Raji (cell line): ENCODE data around the gene HRH2.

ENCODE experiments used
- POLR2A ChIP-seq: IDR thresholded peaks from 2 replicates; pipeline ENCODE4 v1.6.1; 2011; ENCODE audit warnings: low read depth, low read length, control low read depth; ENCODE audit not compliant: insufficient read depth

The HRH2 gene

DNA sequence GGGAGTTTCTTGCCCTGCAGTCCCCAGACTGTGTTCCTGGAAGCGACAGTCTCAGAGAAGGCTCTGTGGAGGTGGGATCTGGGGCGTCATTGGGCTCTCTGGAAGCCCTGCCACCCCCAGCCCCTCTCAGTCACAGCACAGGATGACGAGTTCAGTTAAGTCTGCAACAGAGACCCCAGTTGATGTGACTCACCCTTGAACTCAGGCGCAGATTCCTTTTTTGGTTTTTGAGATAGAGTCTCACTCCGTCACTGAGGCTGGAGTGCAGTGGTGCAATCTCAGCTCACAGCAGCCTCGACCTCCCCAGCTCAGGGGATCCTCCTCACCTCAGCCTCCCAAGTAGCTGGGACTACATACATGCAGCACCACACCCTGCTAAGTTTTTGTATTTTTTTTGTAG is 8.3 kb downstream of the HRH2 start:
- TF ChIP-seq POLR2A: no peak

DNA sequence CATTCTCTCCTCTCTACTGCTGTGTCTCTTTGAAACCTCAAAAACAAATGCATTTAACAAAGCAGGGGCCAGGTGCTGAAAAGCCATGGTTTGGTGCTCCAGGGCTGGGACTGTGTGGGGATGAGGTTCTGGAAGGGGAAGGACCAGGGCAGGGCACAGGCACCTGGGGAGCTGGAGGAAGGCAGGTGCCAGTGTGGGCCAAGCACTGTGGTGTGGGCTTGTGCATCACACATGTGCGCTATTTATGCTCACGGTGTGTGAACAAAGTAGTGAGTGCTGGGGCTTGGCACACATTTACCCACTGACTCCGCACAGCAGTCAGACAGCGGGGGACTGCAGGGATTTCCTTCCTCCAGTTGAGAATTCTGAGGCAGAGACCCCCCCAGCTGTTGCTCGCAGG is 10.1 kb downstream of the HRH2 start:
- TF ChIP-seq POLR2A: no peak

DNA sequence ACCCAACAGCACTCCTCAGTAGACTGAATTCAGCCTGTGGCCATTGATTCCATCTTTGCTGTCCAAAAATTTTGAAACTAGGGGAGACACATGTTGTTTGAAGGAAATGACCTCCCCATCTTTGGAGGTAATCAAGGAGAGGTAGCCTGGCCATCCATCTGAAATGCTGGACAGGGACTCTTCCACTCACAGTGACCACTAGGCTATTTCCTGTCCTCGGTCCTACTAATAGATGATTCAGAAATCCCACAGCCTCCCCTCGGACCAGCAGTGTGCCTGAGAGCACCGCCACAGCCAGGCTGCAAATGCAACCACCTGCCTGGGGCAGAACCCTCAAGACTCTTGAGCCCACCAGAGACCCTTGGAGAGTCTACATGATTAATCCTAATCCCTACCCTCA is 12.5 kb downstream of the HRH2 start:
- no peak for TF ChIP-seq POLR2A

DNA sequence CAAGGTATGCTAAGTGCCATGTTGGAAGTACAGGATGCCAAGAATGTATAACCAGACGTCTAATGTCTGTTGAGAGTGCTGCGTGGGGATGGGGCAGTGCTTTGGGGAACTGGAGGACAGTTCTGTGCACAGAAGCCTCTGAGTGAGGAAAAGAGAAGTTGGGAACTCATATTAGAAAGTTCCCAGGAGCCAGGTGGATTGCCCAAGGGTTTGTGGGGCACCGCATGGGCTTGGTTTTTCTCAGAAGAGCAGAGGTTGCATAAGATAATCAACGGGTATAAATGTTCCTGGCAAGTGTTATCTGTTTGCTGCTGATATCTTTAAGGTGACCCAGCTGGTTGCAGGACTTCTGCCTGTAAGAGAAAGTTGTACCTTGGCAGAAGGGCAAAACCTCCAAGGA is 13.1 kb downstream of the HRH2 start:
- no peak for TF ChIP-seq POLR2A

DNA sequence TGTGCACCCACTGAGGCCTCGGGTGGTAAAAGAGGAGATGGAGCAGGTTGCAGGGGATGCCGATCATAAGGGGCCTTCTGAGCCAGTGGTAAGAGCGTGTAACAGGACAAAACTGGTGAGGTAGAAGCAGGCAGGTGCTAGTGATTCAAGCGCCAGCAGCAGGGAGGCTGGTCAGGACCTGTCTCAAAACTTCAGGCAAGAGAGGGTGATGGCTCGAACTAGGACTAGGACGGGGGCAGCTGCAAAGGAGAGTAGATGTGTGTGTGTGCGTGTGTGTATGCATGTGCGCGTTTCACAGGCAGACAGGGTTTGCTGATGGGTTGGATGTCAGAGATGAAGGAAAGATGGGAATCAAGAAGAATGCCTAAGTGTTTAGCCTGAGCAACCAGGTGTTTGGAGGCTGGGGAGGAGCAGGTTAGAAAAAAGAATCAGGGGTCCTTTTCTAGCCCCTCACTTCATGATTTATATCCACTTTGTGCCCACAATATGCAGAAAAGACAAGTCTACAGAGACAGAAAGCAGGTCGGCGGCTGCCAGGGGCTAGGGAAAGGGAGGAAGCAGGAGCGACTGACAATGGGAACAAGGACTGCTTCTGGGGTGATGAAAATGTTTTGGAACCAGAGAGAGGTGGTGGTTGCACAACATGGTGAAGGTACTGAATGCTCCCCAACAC is 15.2 kb downstream of the HRH2 start:
- no peak for TF ChIP-seq POLR2A

DNA sequence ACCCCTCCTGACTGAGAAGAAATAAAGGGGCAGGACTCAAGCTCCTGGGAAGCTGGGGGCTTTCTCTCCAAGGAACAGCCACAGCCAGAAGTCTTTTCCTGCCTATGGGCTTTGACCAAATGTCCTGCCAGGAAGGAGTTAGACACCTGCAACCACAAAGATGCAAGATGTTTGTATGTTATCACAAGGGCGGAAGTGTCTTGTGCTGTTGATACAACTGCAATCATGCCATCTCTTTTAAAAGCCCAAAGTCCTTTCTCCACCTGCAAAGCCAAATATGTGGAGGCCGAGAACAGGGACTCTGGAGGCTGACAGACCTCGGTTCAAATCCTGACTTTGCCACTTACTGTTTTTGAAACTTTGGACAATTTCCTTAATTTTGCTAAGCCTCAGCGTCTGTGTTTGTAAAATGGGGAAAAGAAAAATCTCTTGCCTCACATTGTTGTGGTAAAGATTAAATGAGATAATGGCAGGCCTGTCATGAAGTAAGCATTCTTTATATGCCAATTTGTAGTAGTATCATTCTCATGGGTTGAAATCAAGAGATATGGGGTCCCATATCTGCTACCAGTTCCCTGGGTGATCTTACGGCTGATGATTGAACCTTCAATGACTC is 17.0 kb downstream of the HRH2 start:
- no peak for TF ChIP-seq POLR2A

DNA sequence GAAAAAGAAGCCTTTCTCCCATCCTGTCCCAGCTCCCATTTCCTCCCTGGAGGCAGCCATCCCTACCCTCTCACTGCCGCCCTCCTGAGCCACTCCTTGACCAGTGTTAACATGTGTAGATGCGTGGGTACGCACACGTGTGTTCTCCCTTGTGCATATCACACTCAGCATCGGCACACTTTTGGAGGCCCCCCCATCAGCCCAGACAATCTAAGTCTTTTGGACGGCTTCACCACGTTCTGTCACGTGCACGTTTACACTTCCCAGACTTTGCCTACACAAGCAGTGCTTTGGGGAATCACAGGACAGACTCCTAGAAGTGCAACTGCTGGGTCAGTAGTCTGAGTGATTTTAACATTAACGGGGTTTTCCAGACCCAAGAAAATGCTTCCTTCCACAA is 18.0 kb downstream of the HRH2 start:
- TF ChIP-seq POLR2A: no peak

DNA sequence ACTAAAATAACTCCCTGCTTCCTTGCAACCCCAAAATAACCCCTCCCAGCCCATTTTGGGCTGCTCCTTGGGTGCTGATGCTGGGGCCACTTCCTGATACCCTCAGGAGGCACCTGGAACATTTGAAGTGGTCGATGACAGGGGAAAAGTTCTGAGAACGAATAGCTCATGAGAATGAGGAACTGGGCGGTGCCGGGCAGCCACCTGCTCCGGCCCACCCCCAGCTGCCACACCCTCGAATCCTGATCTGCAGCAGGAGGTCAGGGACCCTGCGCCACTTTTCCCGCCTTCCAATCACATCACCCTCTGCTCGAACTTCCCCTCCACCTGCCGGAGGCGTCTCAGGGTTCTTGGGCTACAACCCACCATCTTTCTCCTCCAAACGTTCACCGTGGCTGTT is 19.7 kb downstream of the HRH2 start:
- TF ChIP-seq POLR2A: no peak

DNA sequence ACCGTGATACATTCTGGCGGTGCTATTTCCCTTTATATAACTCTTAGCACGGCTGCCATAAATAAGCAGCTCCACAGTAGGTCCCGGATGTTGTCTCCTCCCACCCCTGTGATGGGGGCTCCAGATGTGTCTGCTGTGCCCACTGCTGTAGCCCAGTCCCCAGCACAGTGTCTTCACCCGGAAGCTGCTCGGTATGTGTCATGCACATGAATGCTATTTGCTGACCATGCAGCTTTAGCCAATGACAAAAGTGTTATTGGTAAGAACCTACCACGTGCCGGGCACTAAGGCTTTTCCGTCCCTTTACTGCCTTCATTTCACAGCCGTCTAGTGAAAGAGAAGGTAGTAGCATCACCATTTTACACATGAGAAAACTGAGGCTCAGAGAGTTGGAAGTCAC is 20.2 kb downstream of the HRH2 start:
- no peak for TF ChIP-seq POLR2A

DNA sequence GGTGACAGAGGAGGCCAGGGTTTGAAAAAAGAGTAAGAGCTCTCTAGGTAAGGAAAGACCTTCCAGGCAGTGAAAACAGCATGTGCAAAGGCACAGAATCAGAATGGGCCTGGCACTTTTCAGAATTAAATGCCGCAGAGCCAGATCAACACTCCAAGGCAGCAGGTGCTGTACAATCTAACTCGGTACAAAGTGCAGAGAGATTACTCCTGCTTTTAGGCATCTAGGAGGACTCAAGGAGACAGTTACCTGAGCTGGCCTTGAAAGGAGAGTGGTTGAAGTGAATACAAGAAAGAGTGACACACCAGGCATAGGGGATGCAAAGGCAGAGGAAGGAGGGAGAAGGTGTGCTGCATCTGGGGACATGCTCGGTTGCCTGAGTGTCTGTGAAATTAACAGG is 21.5 kb downstream of the HRH2 start:
- TF ChIP-seq POLR2A: no peak

DNA sequence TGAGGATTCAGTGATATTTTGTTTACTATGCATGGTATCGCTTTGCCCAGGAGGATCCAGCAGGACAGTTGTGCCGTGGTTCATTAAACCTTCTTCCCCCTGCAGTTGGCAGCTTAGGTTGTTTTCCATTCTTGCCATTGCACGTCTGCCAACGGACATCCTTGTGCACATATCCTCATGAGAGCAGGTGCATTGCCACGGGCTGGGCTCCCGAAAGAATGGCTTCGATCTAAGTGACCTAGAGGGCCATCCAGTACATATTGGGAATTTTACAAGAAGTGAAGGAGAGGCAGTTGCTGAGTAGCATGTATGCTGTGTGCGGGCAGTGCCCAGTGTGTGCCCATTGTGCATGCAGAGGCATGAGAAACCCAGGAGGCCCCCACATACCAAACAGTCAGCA is 22.1 kb downstream of the HRH2 start:
- no peak for TF ChIP-seq POLR2A

DNA sequence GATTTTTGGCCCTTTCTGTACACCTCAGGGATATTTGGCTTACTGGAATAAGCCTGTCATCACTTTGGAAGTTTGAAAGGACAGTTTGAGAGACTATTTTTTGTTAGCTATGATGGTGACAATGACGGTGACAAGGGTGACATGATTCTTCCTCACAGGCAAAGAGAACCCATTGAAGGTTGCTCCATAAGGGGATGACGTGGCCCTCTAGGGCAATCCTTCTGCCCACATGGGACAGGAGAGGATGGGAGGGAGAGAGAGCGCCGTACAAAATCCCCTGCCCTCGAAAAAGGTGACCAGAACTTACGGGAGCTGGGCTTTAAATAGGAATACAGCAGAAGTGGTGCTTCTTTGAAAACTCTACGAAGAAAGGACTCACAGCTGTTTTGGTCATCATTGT is 22.6 kb downstream of the HRH2 start:
- no peak for TF ChIP-seq POLR2A

DNA sequence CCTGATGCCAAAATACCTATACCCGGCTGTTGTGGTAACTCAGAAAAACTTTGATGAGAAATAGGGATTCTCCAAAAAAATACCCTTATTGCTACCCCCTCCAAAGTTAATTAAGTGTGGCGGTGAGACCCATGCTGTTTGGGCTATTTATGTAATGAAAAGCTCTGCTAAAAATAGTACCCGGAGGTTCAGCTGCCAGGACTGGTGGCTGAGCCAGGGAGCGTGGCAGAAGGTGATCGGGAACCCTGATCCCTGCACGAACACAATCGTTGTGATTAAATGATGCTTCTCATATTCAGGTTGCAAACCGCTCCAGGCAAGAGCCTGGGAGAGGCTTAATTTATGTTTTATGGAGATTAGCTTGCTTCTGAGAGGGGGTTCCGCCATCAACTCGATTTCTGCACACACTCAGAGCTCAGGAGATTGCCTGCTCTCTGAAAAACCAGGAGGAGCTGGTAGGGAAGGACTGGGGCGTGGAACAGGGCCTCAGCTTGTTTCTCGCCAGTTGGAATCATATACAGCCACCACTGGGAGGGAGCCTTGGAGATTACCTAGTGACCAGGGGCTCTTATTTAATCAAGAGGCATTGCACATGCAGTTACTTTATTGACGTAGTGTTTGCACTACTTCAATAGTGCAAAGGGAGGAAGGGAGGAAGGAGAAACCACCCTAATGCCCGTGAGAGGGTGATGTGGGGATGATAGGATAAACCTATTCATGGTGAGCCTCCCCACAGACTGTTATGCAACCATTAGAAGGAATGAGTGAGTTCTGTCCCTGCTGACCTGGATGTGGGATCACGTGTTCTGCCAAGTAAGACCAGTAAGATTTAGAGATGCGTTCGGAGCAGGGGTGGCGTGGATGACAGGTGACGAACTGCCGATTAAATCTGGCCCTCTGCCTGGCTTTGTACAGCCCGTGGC is 23.4 kb downstream of the HRH2 start:
- TF ChIP-seq POLR2A: no peak

DNA sequence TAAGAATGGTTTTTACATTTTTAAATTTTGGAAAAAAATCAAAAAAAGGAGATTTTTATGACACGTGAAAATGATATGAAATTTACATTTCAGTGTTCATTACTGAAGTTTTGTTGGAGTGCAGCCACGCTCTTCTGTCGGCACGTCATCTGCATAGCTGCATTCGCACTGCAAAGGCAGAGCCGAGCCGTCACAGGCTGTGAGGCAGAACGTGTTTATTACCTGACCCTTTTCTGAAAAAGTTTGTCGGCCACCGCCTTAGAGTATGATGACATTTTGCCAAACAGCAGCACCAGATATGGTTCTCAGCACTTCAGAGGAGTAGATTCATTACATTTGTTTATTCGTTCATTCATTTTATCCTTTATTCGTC is 24.1 kb downstream of the HRH2 start:
- no peak for TF ChIP-seq POLR2A

DNA sequence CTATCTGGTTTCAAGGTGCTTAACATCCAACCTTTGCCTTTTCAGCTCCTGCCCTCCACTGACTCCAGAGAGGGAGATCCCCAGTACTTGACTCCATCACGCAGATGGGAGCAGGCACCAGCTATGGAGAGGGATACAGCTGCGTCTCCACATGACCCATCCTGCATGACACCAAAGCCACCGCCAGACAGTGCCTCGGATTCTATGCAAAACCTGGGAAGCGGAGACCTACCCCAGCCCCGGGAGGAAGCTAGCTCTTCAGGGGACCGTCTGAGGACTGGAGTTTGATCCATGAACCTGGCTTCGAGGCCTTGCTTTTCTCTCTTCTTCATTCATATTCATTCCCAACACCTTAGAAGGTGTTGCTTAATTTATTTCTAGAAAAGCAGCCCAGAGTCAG is 24.8 kb downstream of the HRH2 start:
- no peak for TF ChIP-seq POLR2A

DNA sequence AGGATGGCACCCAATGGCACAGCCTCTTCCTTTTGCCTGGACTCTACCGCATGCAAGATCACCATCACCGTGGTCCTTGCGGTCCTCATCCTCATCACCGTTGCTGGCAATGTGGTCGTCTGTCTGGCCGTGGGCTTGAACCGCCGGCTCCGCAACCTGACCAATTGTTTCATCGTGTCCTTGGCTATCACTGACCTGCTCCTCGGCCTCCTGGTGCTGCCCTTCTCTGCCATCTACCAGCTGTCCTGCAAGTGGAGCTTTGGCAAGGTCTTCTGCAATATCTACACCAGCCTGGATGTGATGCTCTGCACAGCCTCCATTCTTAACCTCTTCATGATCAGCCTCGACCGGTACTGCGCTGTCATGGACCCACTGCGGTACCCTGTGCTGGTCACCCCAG is 25.4 kb downstream of the HRH2 start:
- TF ChIP-seq POLR2A: no peak

DNA sequence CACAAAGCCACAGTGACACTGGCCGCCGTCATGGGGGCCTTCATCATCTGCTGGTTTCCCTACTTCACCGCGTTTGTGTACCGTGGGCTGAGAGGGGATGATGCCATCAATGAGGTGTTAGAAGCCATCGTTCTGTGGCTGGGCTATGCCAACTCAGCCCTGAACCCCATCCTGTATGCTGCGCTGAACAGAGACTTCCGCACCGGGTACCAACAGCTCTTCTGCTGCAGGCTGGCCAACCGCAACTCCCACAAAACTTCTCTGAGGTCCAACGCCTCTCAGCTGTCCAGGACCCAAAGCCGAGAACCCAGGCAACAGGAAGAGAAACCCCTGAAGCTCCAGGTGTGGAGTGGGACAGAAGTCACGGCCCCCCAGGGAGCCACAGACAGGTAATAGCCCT is 26.1 kb downstream of the HRH2 start:
- TF ChIP-seq POLR2A: no peak

DNA sequence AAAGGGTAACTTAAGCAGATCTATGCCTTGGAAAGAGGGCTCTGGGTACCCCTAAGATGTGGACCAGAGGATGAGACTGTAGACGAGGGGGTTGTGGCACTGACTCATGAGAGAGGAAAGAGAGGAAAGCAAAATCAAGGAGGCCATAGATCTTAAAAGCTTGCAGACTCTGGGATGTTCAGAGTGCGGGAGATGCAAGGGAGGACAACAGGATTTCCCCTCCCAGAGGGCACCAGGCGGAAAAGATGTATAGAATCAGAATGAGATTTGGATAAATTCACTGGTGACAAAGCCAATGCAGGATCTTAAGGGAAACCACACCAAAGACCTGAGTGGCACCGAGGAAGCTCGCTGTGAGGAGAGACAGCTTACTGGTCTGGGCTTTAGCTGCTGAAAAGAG is 27.1 kb downstream of the HRH2 start:
- TF ChIP-seq POLR2A: no peak
